H9 (cell line): ENCODE measurements around the gene SLC22A12. TPM values are rescaled to one million over a fixed set of nuclear protein-coding genes. Genes with fewer than 3 reads are reported as not detected.

Source experiments
- DNase-seq: peaks from one replicate; pipeline ENCODE4 v3.0.0-alpha.2; 2017
- H2AFZ ChIP-seq: one replicate; pipeline ENCODE4 v1.6.1; 2013; ENCODE audit warnings: mild to moderate bottlenecking, low read length, control low read depth, moderate library complexity
- H2AK5ac ChIP-seq: 2 replicates; pipeline ENCODE4 v1.6.1; 2013; ENCODE audit warnings: low read length, control low read depth, mixed read lengths; ENCODE audit not compliant: insufficient read length
- H2BK120ac ChIP-seq: one replicate; pipeline ENCODE4 v1.6.1; 2013; ENCODE audit warnings: low read depth, mild to moderate bottlenecking, low read length, control low read depth, inconsistent platforms; ENCODE audit not compliant: poor library complexity, severe bottlenecking
- H2BK12ac ChIP-seq: 2 replicates; pipeline ENCODE4 v1.6.1; 2013; ENCODE audit warnings: low read length, control low read depth, mixed read lengths, low read depth; ENCODE audit not compliant: insufficient read length
- H2BK15ac ChIP-seq: 2 replicates; pipeline ENCODE4 v1.6.1; 2013; ENCODE audit warnings: low read depth, low read length, control low read depth
- H2BK20ac ChIP-seq: one replicate; pipeline ENCODE4 v1.6.1; 2013; ENCODE audit warnings: low read depth, mild to moderate bottlenecking, low read length, control low read depth, inconsistent platforms; ENCODE audit not compliant: poor library complexity, severe bottlenecking
- H2BK5ac ChIP-seq: 2 replicates; pipeline ENCODE4 v1.6.1; 2013; ENCODE audit warnings: low read length, control low read depth, mixed read lengths; ENCODE audit not compliant: insufficient read length
- H3K14ac ChIP-seq: 2 replicates; pipeline ENCODE4 v1.6.1; 2013; ENCODE audit warnings: low read length, control low read depth; ENCODE audit not compliant: insufficient read depth
- H3K18ac ChIP-seq: 2 replicates; pipeline ENCODE4 v1.6.1; 2013; ENCODE audit warnings: low read depth, mild to moderate bottlenecking, mixed read lengths, low read length, control low read depth; ENCODE audit not compliant: insufficient read length
- H3K23ac ChIP-seq: 2 replicates; pipeline ENCODE4 v1.6.1; 2013; ENCODE audit warnings: low read length, control low read depth, mixed read lengths, low read depth; ENCODE audit not compliant: insufficient read length
- H3K23me2 ChIP-seq: 2 replicates; pipeline ENCODE4 v1.6.1; 2013; ENCODE audit warnings: low read depth, mild to moderate bottlenecking, mixed read lengths, low read length, control low read depth; ENCODE audit not compliant: insufficient read length, poor library complexity, severe bottlenecking
- H3K27ac ChIP-seq: 2 replicates; pipeline ENCODE4 v1.5.1; 2013; ENCODE audit warnings: low read length, control low read depth, mixed read lengths, low read depth; ENCODE audit not compliant: insufficient read length
- H3K27me3 ChIP-seq: 2 replicates; pipeline ENCODE4 v1.6.1; 2013; ENCODE audit warnings: low read length, control low read depth, inconsistent platforms; ENCODE audit not compliant: insufficient read depth
- H3K4ac ChIP-seq: 2 replicates; pipeline ENCODE4 v1.6.1; 2013; ENCODE audit warnings: low read depth, mild to moderate bottlenecking, control low read depth, inconsistent platforms, low read length, moderate library complexity
- H3K4me1 ChIP-seq: 2 replicates; pipeline ENCODE4 v1.6.1; 2013; ENCODE audit warnings: low read length, control low read depth, inconsistent platforms; ENCODE audit not compliant: insufficient read depth
- H3K4me2 ChIP-seq: 2 replicates; pipeline ENCODE4 v1.6.1; 2013; ENCODE audit warnings: low read length, control low read depth, mixed read lengths; ENCODE audit not compliant: insufficient read length, insufficient read depth
- H3K56ac ChIP-seq: 2 replicates; pipeline ENCODE4 v1.6.1; 2013; ENCODE audit warnings: low read depth, mild to moderate bottlenecking, mixed read lengths, low read length, control low read depth; ENCODE audit not compliant: insufficient read length
- H3K79me1 ChIP-seq: 2 replicates; pipeline ENCODE4 v1.6.1; 2013; ENCODE audit warnings: low read depth, mild to moderate bottlenecking, moderate library complexity, low read length, control low read depth, inconsistent platforms; ENCODE audit not compliant: insufficient read depth, poor library complexity, severe bottlenecking
- H3K79me2 ChIP-seq: 2 replicates; pipeline ENCODE4 v1.6.1; 2013; ENCODE audit warnings: low read length, control low read depth, inconsistent platforms; ENCODE audit not compliant: insufficient read depth
- H3K9ac ChIP-seq: 2 replicates; pipeline ENCODE4 v1.6.1; 2013; ENCODE audit warnings: low read length, control low read depth, mixed read lengths; ENCODE audit not compliant: insufficient read length; ENCODE audit errors: extremely low read depth
- H3K9me3 ChIP-seq: one replicate; pipeline ENCODE4 v1.6.1; 2013; ENCODE audit warnings: low read depth, low read length, inconsistent platforms; ENCODE audit not compliant: control insufficient read depth
- H3T11ph ChIP-seq: one replicate; pipeline ENCODE4 v1.6.1; 2013; ENCODE audit warnings: mild to moderate bottlenecking, low read length, control low read depth, inconsistent platforms
- H4K20me1 ChIP-seq: one replicate; pipeline ENCODE4 v1.6.1; 2013; ENCODE audit not compliant: control insufficient read depth, insufficient read length, insufficient read depth
- H4K5ac ChIP-seq: 2 replicates; pipeline ENCODE4 v1.6.1; 2013; ENCODE audit warnings: low read depth, mild to moderate bottlenecking, mixed read lengths, low read length, control low read depth; ENCODE audit not compliant: insufficient read length
- H4K8ac ChIP-seq: replicated peaks from 2 replicates; pipeline ENCODE4 v1.6.1; 2013; ENCODE audit warnings: low read length, control low read depth, mixed read lengths, low read depth; ENCODE audit not compliant: insufficient read length
- H4K91ac ChIP-seq: 2 replicates; pipeline ENCODE4 v1.6.1; 2013; ENCODE audit warnings: low read depth, mild to moderate bottlenecking, moderate library complexity, mixed read lengths, low read length, control low read depth; ENCODE audit not compliant: insufficient read length
- H3K27ac Mint-ChIP-seq, 3 experiments: 2 replicates in 2 of 3; 3 replicates in 1 of 3; pipeline ENCODE4 v1.8.0; 2020 to 2021; ENCODE audit warnings: mixed read lengths in 3 of 3, mild to moderate bottlenecking in 1 of 3, moderate library complexity in 1 of 3
- H3K27me3 Mint-ChIP-seq: 2 replicates; pipeline ENCODE4 v1.8.0; 2021; ENCODE audit warnings: low read depth, mild to moderate bottlenecking, moderate library complexity, mixed read lengths
- H3K36me3 Mint-ChIP-seq, 3 experiments: 2 replicates in 2 of 3; 3 replicates in 1 of 3; pipeline ENCODE4 v1.8.0; 2020 to 2021; ENCODE audit warnings: low read depth in 3 of 3, mixed read lengths in 3 of 3; ENCODE audit not compliant: insufficient read depth in 1 of 3
- H3K4me1 Mint-ChIP-seq, 2 experiments: 2 replicates each; pipeline ENCODE4 v1.8.0; 2020; ENCODE audit warnings: mixed read lengths in 2 of 2
- H3K4me3 Mint-ChIP-seq, 2 experiments: 2 replicates in 1 of 2; 3 replicates in 1 of 2; pipeline ENCODE4 v1.8.0; 2020 to 2021; ENCODE audit warnings: mild to moderate bottlenecking in 2 of 2, mixed read lengths in 2 of 2, moderate library complexity in 1 of 2
- H3K9me3 Mint-ChIP-seq, 2 experiments: 2 replicates in 1 of 2; 3 replicates in 1 of 2; pipeline ENCODE4 v1.8.0; 2020; ENCODE audit warnings: mild to moderate bottlenecking in 2 of 2, mixed read lengths in 2 of 2, moderate library complexity in 1 of 2
- WGBS: extraction: QIAGEN DNeasy Blood & Tissue Kit; methylation state at CpG from one replicate; pipeline ENCODE4 v1.1.7; 2013; ENCODE audit warnings: missing lambda C conversion rate, low lambda C conversion rate, mixed read lengths; ENCODE audit not compliant: insufficient read length; ENCODE audit errors: extremely low coverage; 5-methylcytosine and 5-hydroxymethylcytosine counted together
- total RNA-seq: library from RNA; stranded (reverse); gene quantifications from 2 replicates; pipeline ENCODE4 v1.2.1, GENCODE V29; 2021
- TF ChIP-seq, protein P1 (sequence below): fragments of 200-600 bp; sonication (generic); conservative IDR thresholded peaks from 3 replicates; pipeline ENCODE4 v1.8.0; 2021; ENCODE audit warnings: antibody characterized with exemption, mild to moderate bottlenecking

SLC22A12 gene
- total RNA-seq, 1 experiment from 2014 or later = not detected

DNA sequence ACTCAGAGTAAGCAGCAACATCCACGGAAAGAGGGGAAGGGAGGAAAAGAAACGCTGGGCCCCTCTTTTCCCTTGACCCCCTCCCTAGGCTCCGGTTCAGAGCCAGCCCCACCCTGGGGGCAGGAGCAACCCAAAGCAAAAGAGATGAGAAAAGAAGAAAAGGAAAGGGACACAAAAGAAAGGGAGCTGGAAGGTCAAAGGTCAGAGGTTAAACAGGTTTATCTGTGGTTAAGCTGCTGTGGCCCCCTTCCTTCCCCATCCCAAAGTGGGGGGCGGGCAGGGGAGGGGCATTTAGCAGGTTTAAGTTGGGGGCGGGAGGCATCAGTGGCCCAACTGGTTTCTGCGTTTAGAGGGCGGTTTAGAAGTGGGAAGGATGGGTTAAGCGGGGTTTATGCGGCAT, 35.6 kb downstream of the SLC22A12 start:
- no peaks in the 10 kb centered on the region for H3K9me3 ChIP-seq
- Mint-ChIP-seq H3K27ac (peak overlapping the region in 1 of 3 experiments; percentile 39; a peak in 2 of 7 replicates), H3K27me3 (peaks cover 26% of the 10 kb centered on the region), H3K9me3 (peaks cover 0 to 3% of the 10 kb centered on the region in 2 experiments; a peak in 1 of 5 replicates), H3K4me1 (peaks cover 17 to 34% of the 10 kb centered on the region in 2 experiments), H3K36me3 (peaks cover 0 to 7% (median 0%) of the 10 kb centered on the region in 3 experiments; a peak in 3 of 7 replicates), H3K4me3 (no peak overlapping the region; a peak in 1 of 5 replicates)
- no peak overlapping the region for H3K56ac ChIP-seq
- H4K5ac ChIP-seq = no peak overlapping the region
- H3K4me1 ChIP-seq = no peaks in the 10 kb centered on the region; the same call in 1 of the 2 replicates
- no peak overlapping the region for H2BK120ac ChIP-seq
- no peak overlapping the region for H3K23ac ChIP-seq
- H2BK5ac ChIP-seq = no peak overlapping the region
- no peaks in the 10 kb centered on the region for H3K79me1 ChIP-seq
- H3K27me3 ChIP-seq = peaks cover 3% of the 10 kb centered on the region; the same call in 1 of the 2 replicates
- H3K27ac ChIP-seq = no peak overlapping the region
- H2AFZ ChIP-seq = no peak overlapping the region
- no CpG with 5 or more reads among the region's 9 CpGs for WGBS
- H4K20me1 ChIP-seq = no peaks in the 10 kb centered on the region
- no peak overlapping the region for H3T11ph ChIP-seq
- H3K79me2 ChIP-seq = no peaks in the 10 kb centered on the region
- H3K18ac ChIP-seq = no peak overlapping the region
- no peak overlapping the region for H2BK12ac ChIP-seq
- H3K4me2 ChIP-seq = no peak overlapping the region
- H3K23me2 ChIP-seq = no peaks in the 10 kb centered on the region
- H2BK20ac ChIP-seq = no peak overlapping the region
- H4K91ac ChIP-seq = no peak overlapping the region
- H4K8ac ChIP-seq = no peak overlapping the region
- no peak overlapping the region for H2AK5ac ChIP-seq
- H3K9ac ChIP-seq = no peak overlapping the region
- H3K4ac ChIP-seq = no peak overlapping the region
- H3K14ac ChIP-seq = no peak overlapping the region
- no peak for DNase-seq
- TF ChIP-seq, protein P1, sequence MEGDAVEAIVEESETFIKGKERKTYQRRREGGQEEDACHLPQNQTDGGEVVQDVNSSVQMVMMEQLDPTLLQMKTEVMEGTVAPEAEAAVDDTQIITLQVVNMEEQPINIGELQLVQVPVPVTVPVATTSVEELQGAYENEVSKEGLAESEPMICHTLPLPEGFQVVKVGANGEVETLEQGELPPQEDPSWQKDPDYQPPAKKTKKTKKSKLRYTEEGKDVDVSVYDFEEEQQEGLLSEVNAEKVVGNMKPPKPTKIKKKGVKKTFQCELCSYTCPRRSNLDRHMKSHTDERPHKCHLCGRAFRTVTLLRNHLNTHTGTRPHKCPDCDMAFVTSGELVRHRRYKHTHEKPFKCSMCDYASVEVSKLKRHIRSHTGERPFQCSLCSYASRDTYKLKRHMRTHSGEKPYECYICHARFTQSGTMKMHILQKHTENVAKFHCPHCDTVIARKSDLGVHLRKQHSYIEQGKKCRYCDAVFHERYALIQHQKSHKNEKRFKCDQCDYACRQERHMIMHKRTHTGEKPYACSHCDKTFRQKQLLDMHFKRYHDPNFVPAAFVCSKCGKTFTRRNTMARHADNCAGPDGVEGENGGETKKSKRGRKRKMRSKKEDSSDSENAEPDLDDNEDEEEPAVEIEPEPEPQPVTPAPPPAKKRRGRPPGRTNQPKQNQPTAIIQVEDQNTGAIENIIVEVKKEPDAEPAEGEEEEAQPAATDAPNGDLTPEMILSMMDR = no peak
- H2BK15ac ChIP-seq = no peak overlapping the region
